Thymus (tissue), 11 donors: ENCODE data around the gene ZNF692. TPM values are rescaled to one million over a fixed set of nuclear protein-coding genes. Genes with fewer than 3 reads are reported as not detected.

Experiments used
- DNase-seq, 9 donors: peaks; one replicate each; pipeline ENCODE4 v3.0.0-alpha.2; 2013; ENCODE audit warnings: low spot score in 9 of 9, low read depth in 6 of 9, missing footprints in 1 of 9
- H3K27ac ChIP-seq, 2 donors: one replicate each; pipeline ENCODE4 v1.5.1; 2013; ENCODE audit warnings: control low read depth in 1 of 2, low read depth in 1 of 2, low read length in 1 of 2, mild to moderate bottlenecking in 1 of 2, moderate library complexity in 1 of 2
- H3K27me3 ChIP-seq, 2 donors: one replicate each; pipeline ENCODE4 v1.5.1; 2013; ENCODE audit warnings: low read length in 1 of 2; ENCODE audit not compliant: control insufficient read depth in 2 of 2, insufficient read depth in 1 of 2
- H3K36me3 ChIP-seq, 2 donors: one replicate each; pipeline ENCODE4 v1.5.1; 2013; ENCODE audit warnings: low read length in 1 of 2, mild to moderate bottlenecking in 1 of 2, moderate library complexity in 1 of 2; ENCODE audit not compliant: control insufficient read depth in 2 of 2, insufficient read depth in 2 of 2
- H3K4me1 ChIP-seq, 2 donors: one replicate each; pipeline ENCODE4 v1.5.1; 2013; ENCODE audit warnings: low read length in 2 of 2; ENCODE audit not compliant: control insufficient read depth in 2 of 2, insufficient read depth in 2 of 2
- H3K4me3 ChIP-seq, 2 donors: one replicate each; pipeline ENCODE4 v1.5.1; 2013; ENCODE audit warnings: low read length in 2 of 2, control low read depth in 1 of 2, mild to moderate bottlenecking in 1 of 2
- H3K9me3 ChIP-seq, 2 donors: one replicate each; pipeline ENCODE4 v1.5.1; 2013; ENCODE audit warnings: low read length in 1 of 2, mild to moderate bottlenecking in 1 of 2; ENCODE audit not compliant: control insufficient read depth in 2 of 2, insufficient read depth in 1 of 2
- WGBS: extraction: QIAGEN DNeasy Blood & Tissue Kit; methylation state at CpG from one replicate; pipeline ENCODE4 v1.1.7; 2013; 5-methylcytosine and 5-hydroxymethylcytosine counted together
- polyA plus RNA-seq: library from polyadenylated mRNA; stranded (reverse); fragments of 200-250 nt; gene quantifications from one replicate; pipeline ENCODE4 v1.2.3, GENCODE V29; 2013
- total RNA-seq: library from RNA; stranded (reverse); fragments of 120-200 nt; gene quantifications from one replicate; pipeline ENCODE4 v1.2.4, GENCODE V29; 2013
- donor health status: healthy.

The ZNF692 gene
- total and polyA plus RNA-seq, 2 donors: 20.7 to 127 TPM

- no peak overlapping the region for H3K27ac ChIP-seq
- H3K36me3 ChIP-seq: peaks cover 79 to 83% of the 10 kb centered on the region in 2 donors
- peaks cover 0 to 4% of the 10 kb centered on the region in 2 donors for H3K9me3 ChIP-seq
- H3K27me3 ChIP-seq: no peaks in the 10 kb centered on the region
- DNase-seq: no peak
- H3K4me3 ChIP-seq: no peak overlapping the region
- H3K4me1 ChIP-seq: peaks cover 4 to 14% of the 10 kb centered on the region in 2 donors
- 98% methylated on average over 76 of the region's 76 CpGs for WGBS
Measured at GRCh38 chr1:248847181-248847955, 11.5 kb downstream of the ZNF692 start.

GRCh38 chr1:248844526-248844925 lies 14.4 kb downstream of the ZNF692 start:
- Histone ChIP-seq H3K36me3 (peaks cover 58 to 63% of the 10 kb centered on the region in 2 donors), H3K27me3 (no peaks in the 10 kb centered on the region), H3K27ac (no peak overlapping the region), H3K4me3 (no peak overlapping the region), H3K4me1 (peaks cover 0 to 14% of the 10 kb centered on the region in 2 donors), H3K9me3 (no peaks in the 10 kb centered on the region)
- 96% methylated on average over 8 of the region's 8 CpGs for WGBS
- no peak for DNase-seq

- Histone ChIP-seq H3K9me3 (no peaks in the 10 kb centered on the region), H3K27ac (no peak overlapping the region), H3K4me1 (peaks cover 4 to 21% of the 10 kb centered on the region in 2 donors), H3K4me3 (no peak overlapping the region), H3K36me3 (peaks cover 50 to 55% of the 10 kb centered on the region in 2 donors), H3K27me3 (no peaks in the 10 kb centered on the region)
- no peak for DNase-seq
- WGBS: 65% methylated on average over 3 of the region's 3 CpGs
Measured at GRCh38 chr1:248843687-248844086, 15.2 kb downstream of the ZNF692 start.

GRCh38 chr1:248842781-248843331 lies 16.0 kb downstream of the ZNF692 start:
- peaks cover 42 to 47% of the 10 kb centered on the region in 2 donors for H3K36me3 ChIP-seq
- no peaks in the 10 kb centered on the region for H3K27me3 ChIP-seq
- WGBS: 97% methylated on average over 8 of the region's 8 CpGs
- DNase-seq: no peak
- H3K4me1 ChIP-seq: peaks cover 4 to 21% of the 10 kb centered on the region in 2 donors
- H3K9me3 ChIP-seq: no peaks in the 10 kb centered on the region
- no peak overlapping the region for H3K4me3 ChIP-seq
- H3K27ac ChIP-seq: no peak overlapping the region

GRCh38 chr1:248841702-248842395 lies 17.0 kb downstream of the ZNF692 start:
- Histone ChIP-seq H3K27me3 (no peaks in the 10 kb centered on the region), H3K4me3 (no peak overlapping the region), H3K9me3 (no peaks in the 10 kb centered on the region), H3K27ac (no peak overlapping the region), H3K36me3 (peaks cover 32 to 40% of the 10 kb centered on the region in 2 donors), H3K4me1 (peaks cover 7 to 28% of the 10 kb centered on the region in 2 donors)
- 76% methylated on average over 12 of the region's 12 CpGs for WGBS
- peak in 3 of 9 donors; percentile 41 to 74 (median 63) for DNase-seq

- no peak overlapping the region for H3K4me3 ChIP-seq
- H3K4me1 ChIP-seq: peaks cover 7 to 28% of the 10 kb centered on the region in 2 donors
- no peaks in the 10 kb centered on the region for H3K9me3 ChIP-seq
- no peak for DNase-seq
- peaks cover 23 to 31% of the 10 kb centered on the region in 2 donors for H3K36me3 ChIP-seq
- H3K27ac ChIP-seq: peak overlapping the region in 1 of 2 donors; percentile 11
- 98% methylated on average over 4 of the region's 4 CpGs for WGBS
- no peaks in the 10 kb centered on the region for H3K27me3 ChIP-seq
Measured at GRCh38 chr1:248840946-248841345, 17.9 kb downstream of the ZNF692 start.

GRCh38 chr1:248839168-248839555 lies 19.7 kb downstream of the ZNF692 start:
- Histone ChIP-seq H3K36me3 (peaks cover 6 to 13% of the 10 kb centered on the region in 2 donors), H3K4me3 (peak overlapping the region; percentile 80 to 95), H3K4me1 (peaks cover 7 to 28% of the 10 kb centered on the region in 2 donors), H3K27ac (peak overlapping the region; percentile 93 to 99), H3K27me3 (no peaks in the 10 kb centered on the region), H3K9me3 (no peaks in the 10 kb centered on the region)
- DNase-seq: no peak
- WGBS: 22% methylated on average over 10 of the region's 10 CpGs

GRCh38 chr1:248838357-248839167 lies 20.3 kb downstream of the ZNF692 start:
- Histone ChIP-seq H3K27me3 (no peaks in the 10 kb centered on the region), H3K36me3 (peaks cover 6 to 13% of the 10 kb centered on the region in 2 donors), H3K4me1 (peaks cover 7 to 28% of the 10 kb centered on the region in 2 donors), H3K9me3 (no peaks in the 10 kb centered on the region), H3K27ac (peak overlapping the region; percentile 93 to 99), H3K4me3 (peak overlapping the region; percentile 80 to 95)
- WGBS: under 1% methylated on average over 82 of the region's 82 CpGs
- DNase-seq: peak in 7 of 9 donors; percentile 80 to 95 (median 88)
